GM23338 (cell line): Measurements from ENCODE around the gene SCUBE2. TPM values are rescaled to one million over a fixed set of nuclear protein-coding genes. Genes with fewer than 3 reads are reported as not detected.

Experiments
- ATAC-seq: fragments of 200-7000 bp; cut with Tn5 transposase; 3 replicates; pipeline ENCODE4 v1.9.1; 2020
- DNase-seq: peaks from one replicate; pipeline ENCODE4 v3.0.0-alpha.2; 2015; ENCODE audit warnings: low spot score
- H2AFZ ChIP-seq: fragments of 200-600 bp; sonication (generic); 2 replicates; pipeline ENCODE4 v1.8.0; 2016; ENCODE audit warnings: antibody characterized with exemption, mild to moderate bottlenecking, moderate library complexity
- H3F3A ChIP-seq: fragments of 200-600 bp; sonication (generic); replicated peaks from 2 replicates; pipeline ENCODE4 v1.8.0; 2017; ENCODE audit warnings: antibody characterized with exemption, mixed run types, low read depth
- H3K27ac ChIP-seq: fragments of 200-600 bp; sonication (generic); 2 replicates; pipeline ENCODE4 v1.6.1; 2016; ENCODE audit warnings: low read depth
- H3K27me3 ChIP-seq: fragments of 200-600 bp; sonication (generic); 2 replicates; pipeline ENCODE4 v1.8.0; 2016; ENCODE audit warnings: mild to moderate bottlenecking, mixed run types, moderate library complexity; ENCODE audit not compliant: insufficient read depth
- H3K36me3 ChIP-seq: fragments of 200-600 bp; sonication (generic); 2 replicates; pipeline ENCODE4 v1.8.0; 2016; ENCODE audit warnings: mild to moderate bottlenecking; ENCODE audit not compliant: insufficient read depth
- H3K4me1 ChIP-seq: fragments of 200-600 bp; sonication (generic); 2 replicates; pipeline ENCODE4 v1.8.0; 2016; ENCODE audit warnings: mild to moderate bottlenecking, moderate library complexity; ENCODE audit not compliant: insufficient read depth
- H3K4me2 ChIP-seq: fragments of 200-600 bp; sonication (generic); 2 replicates; pipeline ENCODE4 v1.7.1; 2017; ENCODE audit warnings: mixed run types
- H3K4me3 ChIP-seq: fragments of 200-600 bp; sonication (generic); 2 replicates; pipeline ENCODE4 v1.6.1; 2016; ENCODE audit warnings: mixed run types
- H3K79me2 ChIP-seq: fragments of 200-600 bp; sonication (generic); replicated peaks from 2 replicates; pipeline ENCODE4 v1.8.0; 2017; ENCODE audit warnings: mild to moderate bottlenecking; ENCODE audit not compliant: insufficient read depth
- H3K9me2 ChIP-seq: fragments of 200-600 bp; sonication (generic); 2 replicates; pipeline ENCODE4 v1.8.0; 2017; ENCODE audit not compliant: insufficient read depth
- H4K20me1 ChIP-seq: fragments of 200-600 bp; sonication (generic); replicated peaks from 2 replicates; pipeline ENCODE4 v1.8.0; 2017; ENCODE audit warnings: mild to moderate bottlenecking; ENCODE audit not compliant: insufficient read depth
- H3K27ac Mint-ChIP-seq: 2 replicates; pipeline ENCODE4 v1.8.0; 2020; ENCODE audit warnings: inconsistent platforms, mild to moderate bottlenecking, moderate library complexity, mixed read lengths
- H3K27me3 Mint-ChIP-seq: 3 replicates; pipeline ENCODE4 v1.8.0; 2022; ENCODE audit warnings: low read depth, mild to moderate bottlenecking, moderate library complexity, mixed read lengths, inconsistent platforms; ENCODE audit not compliant: insufficient read depth, poor library complexity
- H3K36me3 Mint-ChIP-seq: 3 replicates; pipeline ENCODE4 v1.8.0; 2021; ENCODE audit warnings: low read depth, mild to moderate bottlenecking, inconsistent platforms, moderate library complexity, mixed read lengths
- H3K4me1 Mint-ChIP-seq: 3 replicates; pipeline ENCODE4 v1.8.0; 2020; ENCODE audit warnings: mild to moderate bottlenecking, inconsistent platforms, mixed read lengths
- H3K4me3 Mint-ChIP-seq: 3 replicates; pipeline ENCODE4 v1.8.0; 2021; ENCODE audit warnings: moderate library complexity, mild to moderate bottlenecking, inconsistent platforms, mixed read lengths
- H3K9me3 Mint-ChIP-seq: 3 replicates; pipeline ENCODE4 v1.8.0; 2020; ENCODE audit warnings: moderate library complexity, mild to moderate bottlenecking, inconsistent platforms, mixed read lengths
- CREB1 ChIP-seq: fragments of 250-450 bp; sonication (Bioruptor Pico); IDR thresholded peaks from 2 replicates; pipeline ENCODE4 v1.5.0; 2020; ENCODE audit warnings: low read depth, mild to moderate bottlenecking, moderate library complexity
- CTCF ChIP-seq, 2 experiments: fragments of 200-600 bp in 1 of 2; sonication (generic) in 1 of 2; conservative IDR thresholded peaks; 2 replicates each; pipeline versions ENCODE4 v1.5.1 to v1.6.1; 2016 to 2017; ENCODE audit warnings: antibody characterized with exemption in 2 of 2, low read depth in 2 of 2, mild to moderate bottlenecking in 2 of 2, moderate library complexity in 1 of 2
- EZH2 ChIP-seq: fragments of 200-600 bp; sonication (generic); IDR thresholded peaks from one replicate; pipeline ENCODE4 v1.8.0; 2017; ENCODE audit warnings: antibody characterized with exemption, mild to moderate bottlenecking, low read depth; ENCODE audit not compliant: unreplicated experiment
- EZH2phosphoT487 ChIP-seq: fragments of 200-600 bp; sonication (generic); IDR thresholded peaks from one replicate; pipeline ENCODE4 v1.8.1; 2018; ENCODE audit warnings: antibody characterized with exemption; ENCODE audit not compliant: unreplicated experiment
- JUNB ChIP-seq: IDR thresholded peaks from one replicate; pipeline ENCODE4 v1.6.1; 2016; ENCODE audit warnings: antibody characterized with exemption; ENCODE audit not compliant: unreplicated experiment
- NANOG ChIP-seq: IDR thresholded peaks from 2 replicates; pipeline ENCODE4 v1.6.1; 2016; ENCODE audit warnings: antibody characterized with exemption, borderline replicate concordance
- POLR2AphosphoS5 ChIP-seq: IDR thresholded peaks from 2 replicates; pipeline ENCODE4 v1.6.1; 2016; ENCODE audit warnings: antibody characterized with exemption, low read depth
- REST ChIP-seq: IDR thresholded peaks from one replicate; pipeline ENCODE4 v1.6.1; 2018; ENCODE audit warnings: antibody characterized with exemption; ENCODE audit not compliant: unreplicated experiment
- STAT1 ChIP-seq: IDR thresholded peaks from one replicate; pipeline ENCODE4 v1.6.1; 2016; ENCODE audit warnings: antibody characterized with exemption; ENCODE audit not compliant: unreplicated experiment
- ZNF114 ChIP-seq: fragments of 250-450 bp; sonication (Bioruptor Pico); IDR thresholded peaks from 2 replicates; pipeline ENCODE4 v1.5.0; 2020; ENCODE audit warnings: mild to moderate bottlenecking, moderate library complexity
- ZNF331 ChIP-seq: fragments of 250-450 bp; sonication (Bioruptor Pico); IDR thresholded peaks from 2 replicates; pipeline ENCODE4 v1.5.0; 2020; ENCODE audit warnings: low read depth, mild to moderate bottlenecking, moderate library complexity
- polyA plus RNA-seq: library from polyadenylated mRNA; unstranded; fragments of >200 nt; fragmentation: Nextera tagmentation; extraction: Ambion mirVana; gene quantifications from 2 replicates; pipeline ENCODE4 v1.2.1, GENCODE V29; 2016
- total RNA-seq: library from RNA; depleted of rRNA; stranded (reverse); fragments of >200 nt; shearing (Covaris generic); gene quantifications from 2 replicates; pipeline ENCODE4 v1.2.3, GENCODE V29; 2014
- TF ChIP-seq, protein P1 (sequence below): fragments of 250-450 bp; sonication (Bioruptor Pico); IDR thresholded peaks from 2 replicates; pipeline ENCODE4 v1.5.0; 2020; ENCODE audit warnings: mild to moderate bottlenecking, moderate library complexity
- TF ChIP-seq, protein P2 (sequence below): IDR thresholded peaks from 2 replicates; pipeline ENCODE4 v1.6.1; 2016; ENCODE audit warnings: antibody characterized with exemption

Gene SCUBE2
- total and polyA plus RNA-seq, 2 experiments from 2014 or later: 0.47 to 0.63 TPM

DNA sequence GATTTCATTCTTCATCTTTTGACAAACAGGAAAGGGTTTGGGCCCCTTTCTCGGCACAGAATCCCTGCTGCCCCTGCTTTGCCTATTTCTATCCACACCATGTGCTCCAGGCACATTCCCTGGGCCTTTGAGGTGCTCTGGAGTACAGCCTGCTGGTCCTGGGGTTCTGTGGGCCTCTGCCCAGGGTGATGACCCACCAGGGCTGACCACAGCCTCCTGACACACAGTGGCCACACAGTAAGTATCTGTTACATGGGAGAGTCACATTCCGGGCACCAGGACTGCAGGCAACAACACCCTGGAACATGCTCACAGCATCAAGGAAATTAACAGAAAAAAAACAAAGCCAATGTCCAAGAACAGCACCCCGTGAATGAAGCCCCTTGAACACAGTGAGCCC, 39.1 kb downstream of the SCUBE2 start (continued):
- TF ChIP-seq, protein P1, sequence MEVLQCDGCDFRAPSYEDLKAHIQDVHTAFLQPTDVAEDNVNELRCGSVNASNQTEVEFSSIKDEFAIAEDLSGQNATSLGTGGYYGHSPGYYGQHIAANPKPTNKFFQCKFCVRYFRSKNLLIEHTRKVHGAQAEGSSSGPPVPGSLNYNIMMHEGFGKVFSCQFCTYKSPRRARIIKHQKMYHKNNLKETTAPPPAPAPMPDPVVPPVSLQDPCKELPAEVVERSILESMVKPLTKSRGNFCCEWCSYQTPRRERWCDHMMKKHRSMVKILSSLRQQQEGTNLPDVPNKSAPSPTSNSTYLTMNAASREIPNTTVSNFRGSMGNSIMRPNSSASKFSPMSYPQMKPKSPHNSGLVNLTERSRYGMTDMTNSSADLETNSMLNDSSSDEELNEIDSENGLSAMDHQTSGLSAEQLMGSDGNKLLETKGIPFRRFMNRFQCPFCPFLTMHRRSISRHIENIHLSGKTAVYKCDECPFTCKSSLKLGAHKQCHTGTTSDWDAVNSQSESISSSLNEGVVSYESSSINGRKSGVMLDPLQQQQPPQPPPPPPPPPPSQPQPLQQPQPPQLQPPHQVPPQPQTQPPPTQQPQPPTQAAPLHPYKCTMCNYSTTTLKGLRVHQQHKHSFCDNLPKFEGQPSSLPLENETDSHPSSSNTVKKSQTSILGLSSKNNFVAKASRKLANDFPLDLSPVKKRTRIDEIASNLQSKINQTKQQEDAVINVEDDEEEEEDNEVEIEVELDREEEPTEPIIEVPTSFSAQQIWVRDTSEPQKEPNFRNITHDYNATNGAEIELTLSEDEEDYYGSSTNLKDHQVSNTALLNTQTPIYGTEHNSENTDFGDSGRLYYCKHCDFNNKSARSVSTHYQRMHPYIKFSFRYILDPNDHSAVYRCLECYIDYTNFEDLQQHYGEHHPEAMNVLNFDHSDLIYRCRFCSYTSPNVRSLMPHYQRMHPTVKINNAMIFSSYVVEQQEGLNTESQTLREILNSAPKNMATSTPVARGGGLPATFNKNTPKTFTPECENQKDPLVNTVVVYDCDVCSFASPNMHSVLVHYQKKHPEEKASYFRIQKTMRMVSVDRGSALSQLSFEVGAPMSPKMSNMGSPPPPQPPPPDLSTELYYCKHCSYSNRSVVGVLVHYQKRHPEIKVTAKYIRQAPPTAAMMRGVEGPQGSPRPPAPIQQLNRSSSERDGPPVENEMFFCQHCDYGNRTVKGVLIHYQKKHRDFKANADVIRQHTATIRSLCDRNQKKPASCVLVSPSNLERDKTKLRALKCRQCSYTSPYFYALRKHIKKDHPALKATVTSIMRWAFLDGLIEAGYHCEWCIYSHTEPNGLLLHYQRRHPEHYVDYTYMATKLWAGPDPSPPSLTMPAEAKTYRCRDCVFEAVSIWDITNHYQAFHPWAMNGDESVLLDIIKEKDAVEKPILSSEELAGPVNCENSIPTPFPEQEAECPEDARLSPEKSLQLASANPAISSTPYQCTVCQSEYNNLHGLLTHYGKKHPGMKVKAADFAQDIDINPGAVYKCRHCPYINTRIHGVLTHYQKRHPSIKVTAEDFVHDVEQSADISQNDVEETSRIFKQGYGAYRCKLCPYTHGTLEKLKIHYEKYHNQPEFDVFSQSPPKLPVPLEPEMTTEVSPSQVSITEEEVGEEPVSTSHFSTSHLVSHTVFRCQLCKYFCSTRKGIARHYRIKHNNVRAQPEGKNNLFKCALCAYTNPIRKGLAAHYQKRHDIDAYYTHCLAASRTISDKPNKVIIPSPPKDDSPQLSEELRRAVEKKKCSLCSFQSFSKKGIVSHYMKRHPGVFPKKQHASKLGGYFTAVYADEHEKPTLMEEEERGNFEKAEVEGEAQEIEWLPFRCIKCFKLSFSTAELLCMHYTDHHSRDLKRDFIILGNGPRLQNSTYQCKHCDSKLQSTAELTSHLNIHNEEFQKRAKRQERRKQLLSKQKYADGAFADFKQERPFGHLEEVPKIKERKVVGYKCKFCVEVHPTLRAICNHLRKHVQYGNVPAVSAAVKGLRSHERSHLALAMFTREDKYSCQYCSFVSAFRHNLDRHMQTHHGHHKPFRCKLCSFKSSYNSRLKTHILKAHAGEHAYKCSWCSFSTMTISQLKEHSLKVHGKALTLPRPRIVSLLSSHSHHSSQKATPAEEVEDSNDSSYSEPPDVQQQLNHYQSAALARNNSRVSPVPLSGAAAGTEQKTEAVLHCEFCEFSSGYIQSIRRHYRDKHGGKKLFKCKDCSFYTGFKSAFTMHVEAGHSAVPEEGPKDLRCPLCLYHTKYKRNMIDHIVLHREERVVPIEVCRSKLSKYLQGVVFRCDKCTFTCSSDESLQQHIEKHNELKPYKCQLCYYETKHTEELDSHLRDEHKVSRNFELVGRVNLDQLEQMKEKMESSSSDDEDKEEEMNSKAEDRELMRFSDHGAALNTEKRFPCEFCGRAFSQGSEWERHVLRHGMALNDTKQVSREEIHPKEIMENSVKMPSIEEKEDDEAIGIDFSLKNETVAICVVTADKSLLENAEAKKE (CRISPR knock-in tag): no peak
- TF ChIP-seq CREB1 (no peak), POLR2AphosphoS5 (no peak)

DNA sequence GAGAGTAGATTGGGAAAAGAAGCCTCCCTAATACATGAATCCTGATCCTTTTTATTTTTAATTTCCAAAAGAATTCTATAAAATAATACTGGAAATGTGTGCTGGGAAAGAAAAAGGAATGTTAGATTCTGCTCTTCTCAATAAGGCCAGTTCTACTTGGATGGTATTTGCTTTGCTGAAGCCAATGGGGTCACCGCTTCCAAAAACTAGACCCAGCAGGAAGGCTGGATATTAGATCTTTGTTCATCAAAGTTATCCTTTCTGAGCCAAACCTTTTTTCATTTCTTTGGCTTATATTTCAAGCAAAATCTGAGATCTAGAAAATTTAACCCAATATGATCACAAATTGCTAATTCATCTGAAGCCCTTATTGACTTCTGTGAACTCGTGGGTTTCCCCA, 41.4 kb downstream of the SCUBE2 start:
- Mint-ChIP-seq H3K9me3 (no peaks in the 10 kb centered on the region), H3K4me3 (no peak overlapping the region), H3K27me3 (peaks cover under 1% of the 10 kb centered on the region), H3K36me3 (no peaks in the 10 kb centered on the region), H3K4me1 (peaks cover 27% of the 10 kb centered on the region; the same call in 2 of the 3 replicates), H3K27ac (no peak overlapping the region)
- H3K79me2 ChIP-seq: no peaks in the 10 kb centered on the region
- H3K27me3 ChIP-seq: no peaks in the 10 kb centered on the region
- H4K20me1 ChIP-seq: no peaks in the 10 kb centered on the region
- H3K4me1 ChIP-seq: peaks cover 14% of the 10 kb centered on the region
- H3K36me3 ChIP-seq: no peaks in the 10 kb centered on the region
- no peak overlapping the region for H2AFZ ChIP-seq
- no peak for ATAC-seq
- H3F3A ChIP-seq: no peaks in the 10 kb centered on the region
- no peak overlapping the region for H3K27ac ChIP-seq
- H3K4me3 ChIP-seq: no peak overlapping the region
- H3K9me2 ChIP-seq: no peaks in the 10 kb centered on the region
- no peak overlapping the region for H3K4me2 ChIP-seq
- no peak for DNase-seq
- no peak for TF ChIP-seq ZNF114 (CRISPR knock-in tag)
- no peak for TF ChIP-seq REST
- no peak for TF ChIP-seq EZH2phosphoT487
- no peak for TF ChIP-seq EZH2
- no peak for TF ChIP-seq NANOG
- TF ChIP-seq, protein P2, sequence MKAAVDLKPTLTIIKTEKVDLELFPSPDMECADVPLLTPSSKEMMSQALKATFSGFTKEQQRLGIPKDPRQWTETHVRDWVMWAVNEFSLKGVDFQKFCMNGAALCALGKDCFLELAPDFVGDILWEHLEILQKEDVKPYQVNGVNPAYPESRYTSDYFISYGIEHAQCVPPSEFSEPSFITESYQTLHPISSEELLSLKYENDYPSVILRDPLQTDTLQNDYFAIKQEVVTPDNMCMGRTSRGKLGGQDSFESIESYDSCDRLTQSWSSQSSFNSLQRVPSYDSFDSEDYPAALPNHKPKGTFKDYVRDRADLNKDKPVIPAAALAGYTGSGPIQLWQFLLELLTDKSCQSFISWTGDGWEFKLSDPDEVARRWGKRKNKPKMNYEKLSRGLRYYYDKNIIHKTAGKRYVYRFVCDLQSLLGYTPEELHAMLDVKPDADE: no peak
- no peak for TF ChIP-seq POLR2AphosphoS5
- TF ChIP-seq STAT1: no peak
- no peak for TF ChIP-seq ZNF331 (CRISPR knock-in tag)
- TF ChIP-seq JUNB: no peak
- TF ChIP-seq CTCF (conservative IDR thresholded peaks at IDR 0.05; ENCODE audit: low read depth in 2 of 2): no peak
